Stimulated activated CD4-positive, alpha-beta T cell treated with anti-CD3 and anti-CD28 coated beads, Interleukin-15, amount 100 ng/mL, for 1 hour (primary cell): ENCODE data around the gene CDH26.

Experiments used
- DNase-seq, 2 donors: peaks; one replicate each; pipeline ENCODE4 v3.0.0-alpha.2; 2020; ENCODE audit warnings: low read depth in 1 of 2, low spot score in 1 of 2

The CDH26 gene

GRCh38 chr20:60060006-60060557 is 101.9 kb downstream of the CDH26 start:
- DNase-seq, result no peak

GRCh38 chr20:60060593-60060992 is 102.4 kb downstream of the CDH26 start:
- DNase-seq, result no peak

GRCh38 chr20:60062431-60063047 is 104.3 kb downstream of the CDH26 start:
- no peak for DNase-seq

GRCh38 chr20:60063048-60063451 is 104.8 kb downstream of the CDH26 start:
- no peak for DNase-seq

- DNase-seq, result no peak
Measured at GRCh38 chr20:60063739-60064380, 105.6 kb downstream of the CDH26 start.
